LHCN-M2 (cell line): ENCODE data around the gene PFKP. TPM values are rescaled to one million over a fixed set of nuclear protein-coding genes. Genes with fewer than 3 reads are reported as not detected.

Experiments
- total RNA-seq: library from RNA; depleted of rRNA; stranded (reverse); fragments of >200 nt; gene quantifications from 2 replicates; pipeline ENCODE4 v1.2.3, GENCODE V29; 2014; rRNA removed

The PFKP gene
- total RNA-seq, 1 experiment from 2014 or later = 174 TPM

Other genes with a start within 250 kb of the PFKP start
- 113 and 134 TPM in 2 replicates for gene PITRM1, start 105.2 kb downstream of the PFKP start, total RNA-seq